Lower lobe of right lung (tissue), 2 donors: ENCODE data around the gene BABAM2. TPM values are rescaled to one million over a fixed set of nuclear protein-coding genes. Genes with fewer than 3 reads are reported as not detected.
A peak's percentile ranks its signal among the peaks of the same experiment; 100 is the strongest.

ENCODE experiments used
- ATAC-seq, 2 donors: fragments of 200-7000 bp; cut with Tn5 transposase; one replicate each; pipeline ENCODE4 v1.9.1; 2020 to 2022; ENCODE audit warnings: mild to moderate bottlenecking in 2 of 2, moderate library complexity in 2 of 2
- DNase-seq: peaks from one replicate; pipeline ENCODE4 v3.0.0-alpha.2; 2020
- H3K27ac ChIP-seq: fragments of 200-600 bp; one replicate; pipeline ENCODE4 v1.8.0; 2022
- H3K27me3 ChIP-seq: fragments of 200-600 bp; one replicate; pipeline ENCODE4 v1.8.0; 2022; ENCODE audit warnings: low read depth
- H3K36me3 ChIP-seq: fragments of 200-600 bp; one replicate; pipeline ENCODE4 v1.8.0; 2022; ENCODE audit warnings: mild to moderate bottlenecking
- H3K4me1 ChIP-seq: fragments of 200-600 bp; one replicate; pipeline ENCODE4 v1.8.0; 2022
- H3K4me3 ChIP-seq: fragments of 200-600 bp; one replicate; pipeline ENCODE4 v1.8.0; 2022; ENCODE audit warnings: mild to moderate bottlenecking
- H3K9me3 ChIP-seq: fragments of 200-600 bp; one replicate; pipeline ENCODE4 v1.8.0; 2022
- intact Hi-C: fragments of 100-400 bp; cut with DNase I; formaldehyde crosslinking; loops from one replicate; pipeline ENCODE4 v1.11.0; 2022
- total RNA-seq: library from RNA; stranded (reverse); fragmentation: NEBNext Ultra II Directional; extraction: Animal tissue kit (Norgen Biotek cat#: 25700); gene quantifications from one replicate; pipeline ENCODE4 v1.2.1, GENCODE V29; 2021
- TF ChIP-seq, protein P1 (sequence below): fragments of 200-600 bp; IDR thresholded peaks from one replicate; pipeline ENCODE4 v1.8.0; 2022; ENCODE audit warnings: antibody characterized with exemption, mild to moderate bottlenecking
- donor health status: DM: no; HTN: yes; CAD: no; lungs with severe emphysema.

Gene BABAM2
- total RNA-seq, 1 donor from 2014 or later: 39.5 TPM

DNA sequence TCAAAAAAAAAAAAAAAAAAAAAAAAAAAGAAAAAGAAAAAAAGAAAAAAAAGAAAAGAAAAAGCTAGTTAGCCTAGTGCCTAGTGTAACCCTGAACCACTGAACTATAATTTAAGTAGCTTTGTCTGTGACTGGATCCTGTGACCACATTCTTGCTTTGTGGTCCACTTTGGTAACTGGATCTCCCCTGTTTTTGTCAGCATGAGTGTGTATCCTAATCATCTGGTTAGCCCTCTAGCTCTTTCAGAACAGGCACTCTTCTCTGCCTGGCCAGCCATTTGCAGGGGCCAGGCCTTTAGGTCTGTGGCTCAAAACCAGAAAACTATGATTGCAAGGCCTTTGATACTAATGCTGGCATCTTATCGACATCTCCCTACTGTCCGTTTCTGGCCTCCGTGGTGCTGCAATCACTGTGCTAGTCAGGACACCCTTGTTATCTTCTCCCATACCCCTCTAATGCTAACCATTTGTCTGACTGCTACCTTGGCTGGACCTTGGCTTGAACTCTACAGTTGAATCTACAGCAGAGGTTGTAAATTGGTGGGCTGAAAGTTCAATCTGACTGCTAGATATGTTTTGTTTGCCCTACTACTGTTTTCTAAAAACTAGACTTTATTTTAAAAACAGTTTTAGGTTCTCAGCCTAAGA is 40.8 kb upstream of the BABAM2 start:
- TF ChIP-seq, protein P1, sequence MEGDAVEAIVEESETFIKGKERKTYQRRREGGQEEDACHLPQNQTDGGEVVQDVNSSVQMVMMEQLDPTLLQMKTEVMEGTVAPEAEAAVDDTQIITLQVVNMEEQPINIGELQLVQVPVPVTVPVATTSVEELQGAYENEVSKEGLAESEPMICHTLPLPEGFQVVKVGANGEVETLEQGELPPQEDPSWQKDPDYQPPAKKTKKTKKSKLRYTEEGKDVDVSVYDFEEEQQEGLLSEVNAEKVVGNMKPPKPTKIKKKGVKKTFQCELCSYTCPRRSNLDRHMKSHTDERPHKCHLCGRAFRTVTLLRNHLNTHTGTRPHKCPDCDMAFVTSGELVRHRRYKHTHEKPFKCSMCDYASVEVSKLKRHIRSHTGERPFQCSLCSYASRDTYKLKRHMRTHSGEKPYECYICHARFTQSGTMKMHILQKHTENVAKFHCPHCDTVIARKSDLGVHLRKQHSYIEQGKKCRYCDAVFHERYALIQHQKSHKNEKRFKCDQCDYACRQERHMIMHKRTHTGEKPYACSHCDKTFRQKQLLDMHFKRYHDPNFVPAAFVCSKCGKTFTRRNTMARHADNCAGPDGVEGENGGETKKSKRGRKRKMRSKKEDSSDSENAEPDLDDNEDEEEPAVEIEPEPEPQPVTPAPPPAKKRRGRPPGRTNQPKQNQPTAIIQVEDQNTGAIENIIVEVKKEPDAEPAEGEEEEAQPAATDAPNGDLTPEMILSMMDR: no peak

DNA sequence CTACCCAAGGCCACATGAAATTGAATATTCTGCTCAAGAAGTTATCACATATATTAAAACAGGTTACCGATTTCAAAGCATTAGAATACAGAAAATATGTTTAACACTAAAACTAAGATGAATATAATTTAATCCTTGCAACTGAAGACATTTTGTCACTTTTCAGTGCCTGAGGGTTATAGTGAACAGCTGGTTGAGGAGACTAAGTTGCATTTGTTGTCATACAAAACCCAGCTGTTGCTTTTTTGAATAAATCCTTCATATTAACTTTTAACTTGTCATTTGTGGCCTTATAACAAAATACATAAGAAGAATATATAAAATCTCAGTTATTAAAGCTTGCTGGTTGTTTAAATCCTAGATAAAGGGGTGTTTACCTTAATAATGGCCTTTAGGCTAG is 37.8 kb upstream of the BABAM2 start:
- no peaks in the 10 kb centered on the region for H3K4me1 ChIP-seq
- H3K27me3 ChIP-seq: no peaks in the 10 kb centered on the region
- no peaks in the 10 kb centered on the region for H3K36me3 ChIP-seq
- no peak overlapping the region for H3K4me3 ChIP-seq
- H3K9me3 ChIP-seq: peaks cover 4% of the 10 kb centered on the region
- intact Hi-C loops: no loop called here
- DNase-seq (no peak), ATAC-seq (no peak)
- H3K27ac ChIP-seq: no peak overlapping the region
- TF ChIP-seq, protein P1: no peak

More for the DNA sequence above, 40.8 kb upstream of the BABAM2 start:
- Histone ChIP-seq H3K36me3 (no peaks in the 10 kb centered on the region), H3K9me3 (no peaks in the 10 kb centered on the region), H3K27me3 (no peaks in the 10 kb centered on the region), H3K4me3 (no peak overlapping the region), H3K27ac (no peak overlapping the region), H3K4me1 (no peaks in the 10 kb centered on the region)
- ATAC-seq: no peak
- intact Hi-C loops: no loop called here
- DNase-seq: no peak

DNA sequence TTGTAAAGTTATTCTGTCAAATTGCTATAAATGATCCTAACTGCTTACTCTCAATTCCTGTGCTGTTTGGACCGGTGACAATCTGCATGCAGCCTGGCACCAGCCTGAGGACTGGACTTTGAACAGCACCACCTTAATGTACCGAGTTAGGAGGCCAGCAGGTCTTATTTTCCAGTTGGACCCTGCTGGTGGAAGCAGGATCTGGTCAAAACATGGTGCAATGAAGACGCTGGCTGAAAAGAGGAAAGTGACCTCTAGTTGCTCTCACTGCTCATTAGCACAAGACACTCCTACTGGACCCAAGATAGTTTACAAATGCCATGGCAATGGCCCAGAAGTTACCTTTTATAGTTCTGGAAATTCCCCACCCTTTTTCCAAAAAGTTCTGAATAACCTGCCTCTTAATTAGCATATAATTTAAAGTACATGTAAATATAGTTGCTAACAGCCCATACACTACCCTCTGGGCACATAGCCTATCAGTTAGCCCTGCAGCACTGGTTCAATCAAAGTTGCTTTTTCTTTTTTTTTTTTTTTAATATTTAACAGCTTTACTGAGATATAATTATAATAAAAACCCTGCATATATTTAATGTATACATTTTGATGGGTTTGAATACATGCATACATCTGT is 36.2 kb upstream of the BABAM2 start:
- TF ChIP-seq, protein P1: no peak
- no peak overlapping the region for H3K4me3 ChIP-seq
- DNase-seq (no peak), ATAC-seq (peak in 1 of 2 donors; percentile 35)
- H3K27ac ChIP-seq: no peak overlapping the region
- H3K27me3 ChIP-seq: no peaks in the 10 kb centered on the region
- intact Hi-C loops: no loop called here
- no peaks in the 10 kb centered on the region for H3K36me3 ChIP-seq
- no peaks in the 10 kb centered on the region for H3K4me1 ChIP-seq
- peaks cover 8% of the 10 kb centered on the region for H3K9me3 ChIP-seq

DNA sequence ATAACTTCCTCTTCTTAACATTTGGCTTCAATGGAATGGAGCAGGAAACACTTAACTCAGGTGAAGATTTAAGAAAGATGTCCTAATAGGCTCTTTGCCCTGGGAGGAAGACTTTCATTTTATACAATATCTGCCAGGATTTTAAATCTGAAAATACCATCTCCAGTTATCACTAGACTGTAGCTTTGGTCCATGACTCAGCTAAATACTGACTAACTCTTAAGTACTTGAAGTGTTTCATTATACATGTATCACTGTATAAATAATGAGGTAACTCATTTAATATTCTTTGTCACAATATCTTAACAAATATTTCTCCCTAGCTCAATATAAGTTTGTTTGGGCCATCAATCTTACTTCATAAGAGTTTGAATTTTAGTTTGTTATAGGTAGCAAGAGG is 35.1 kb upstream of the BABAM2 start:
- H3K36me3 ChIP-seq: no peaks in the 10 kb centered on the region
- intact Hi-C loops: no loop called here
- TF ChIP-seq, protein P1: no peak
- no peak overlapping the region for H3K27ac ChIP-seq
- ATAC-seq (peak in 1 of 2 donors; percentile 87), DNase-seq (no peak)
- no peaks in the 10 kb centered on the region for H3K4me1 ChIP-seq
- H3K27me3 ChIP-seq: no peaks in the 10 kb centered on the region
- H3K9me3 ChIP-seq: peaks cover 8% of the 10 kb centered on the region
- H3K4me3 ChIP-seq: no peak overlapping the region

DNA sequence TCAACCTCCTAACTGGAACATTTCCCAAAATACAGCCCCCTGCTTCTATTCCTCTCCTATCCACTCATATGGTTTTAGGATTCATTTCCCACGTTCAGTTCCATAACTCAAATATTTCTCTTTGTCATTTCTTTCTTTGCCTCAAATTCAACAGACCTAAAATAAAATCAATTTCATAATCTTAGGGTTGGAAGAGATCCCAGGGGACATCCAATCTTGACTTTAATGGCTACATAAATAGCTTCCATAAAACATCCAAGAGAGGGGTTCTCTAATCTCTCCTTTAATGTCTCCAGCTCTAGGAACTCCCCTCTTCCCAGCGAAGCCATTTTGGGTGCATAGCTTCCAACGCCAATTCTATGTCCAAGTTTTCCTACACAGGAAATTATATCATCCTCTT is 34.1 kb upstream of the BABAM2 start:
- TF ChIP-seq, protein P1: no peak
- Histone ChIP-seq H3K36me3 (no peaks in the 10 kb centered on the region), H3K4me1 (no peaks in the 10 kb centered on the region), H3K9me3 (peaks cover 8% of the 10 kb centered on the region), H3K27ac (no peak overlapping the region), H3K4me3 (no peak overlapping the region), H3K27me3 (no peaks in the 10 kb centered on the region)
- intact Hi-C loops: no loop called here
- ATAC-seq (no peak), DNase-seq (no peak)
